Measurements from ENCODE around the gene CPPED1.

- TF ChIP-seq CTCF (IDR thresholded peaks at IDR 0.05) (no peak), EZH2phosphoT487 (IDR thresholded peaks at IDR 0.05) (no peak)
Measured at GRCh38 chr16:12802048-12802447, 1.6 kb downstream of the CPPED1 start.
